HepG2 (cell line): ENCODE data around the gene MS4A6E. TPM values are rescaled to one million over a fixed set of nuclear protein-coding genes. Genes with fewer than 3 reads are reported as not detected.

Experiments used
- ATAC-seq: fragments of 200-7000 bp; cut with Tn5 transposase; 3 replicates; pipeline ENCODE4 v1.9.1; 2020; ENCODE audit warnings: mild to moderate bottlenecking, moderate library complexity
- BruUV-seq: library from RNA; stranded (reverse); fragments of 400-500 nt; replicated peaks from 2 replicates; lab custom pipeline; 2021; lab: Mats Ljungman, UMichigan
- CTCF ChIA-PET: fragments of 300-600 bp; formaldehyde crosslinking; extraction: SDS; loops from one replicate; lab custom pipeline; 2021; ENCODE audit warnings: low total read pairs, inconsistent platforms, low intra/inter-chr PET ratio; lab: Yijun Ruan, JAX
- POLR2A ChIA-PET: fragments of 350-600 bp; sonication (Branson Sonifier 250); formaldehyde crosslinking; loops from one replicate; lab custom pipeline; 2020; ENCODE audit warnings: antibody characterized with exemption, inconsistent platforms; lab: Yijun Ruan, JAX
- DNase-seq: peaks from one replicate; pipeline ENCODE4 v3.0.0-alpha.2; 2015; ENCODE audit warnings: low spot score
- FAIRE-seq: peaks from 3 replicates; lab custom pipeline; 2011; peaks lifted over from hg19 to GRCh38; lab: Jason Lieb, UNC
- H2AFZ ChIP-seq: one replicate; pipeline ENCODE4 v1.6.1; 2011; ENCODE audit warnings: low read length, inconsistent platforms
- H3K27ac ChIP-seq: fragments of 300-600 bp; 3 replicates; pipeline ENCODE4 v1.8.0; 2011; ENCODE audit warnings: mixed run types, mild to moderate bottlenecking, mixed read lengths, low read length, inconsistent platforms; ENCODE audit not compliant: insufficient read depth; ENCODE audit errors: extremely low read length
- H3K27me3 ChIP-seq, 2 experiments: fragments of 200-600 bp in 1 of 2; 2 replicates in 1 of 2; 3 replicates in 1 of 2; pipeline versions ENCODE4 v1.6.0 to v1.8.0; 2011; ENCODE audit warnings: low read length in 2 of 2, mild to moderate bottlenecking in 2 of 2, moderate library complexity in 2 of 2, inconsistent platforms in 1 of 2; ENCODE audit not compliant: insufficient read depth in 2 of 2, control insufficient read depth in 1 of 2
- H3K36me3 ChIP-seq, 2 experiments: fragments of 200-600 bp in 1 of 2; replicated peaks in 1 of 2; 2 replicates in 1 of 2; 3 replicates in 1 of 2; pipeline versions ENCODE4 v1.5.1 to v1.8.0; 2011; ENCODE audit warnings: low read length in 2 of 2, inconsistent platforms in 1 of 2; ENCODE audit not compliant: insufficient read depth in 2 of 2, control insufficient read depth in 1 of 2
- H3K4me1 ChIP-seq: 2 replicates; pipeline ENCODE4 v1.5.1; 2012; ENCODE audit warnings: low read length, inconsistent platforms; ENCODE audit not compliant: insufficient read depth
- H3K4me2 ChIP-seq: 2 replicates; pipeline ENCODE4 v1.6.0; 2011; ENCODE audit warnings: low read depth, low read length, inconsistent platforms
- H3K4me3 ChIP-seq, 3 experiments: fragments of 200-600 bp in 1 of 3; sonication (generic), shearing (Covaris generic) in 1 of 3; replicated peaks in 1 of 3; 2 replicates each; pipeline ENCODE4 v1.5.1; 2011 to 2016; ENCODE audit warnings: low read length in 3 of 3, inconsistent platforms in 2 of 3, low read depth in 2 of 3, mild to moderate bottlenecking in 2 of 3, control low read depth in 1 of 3, mixed read lengths in 1 of 3; ENCODE audit not compliant: insufficient read depth in 1 of 3
- H3K79me2 ChIP-seq: one replicate; pipeline ENCODE4 v1.6.1; 2011; ENCODE audit warnings: low read length, inconsistent platforms; ENCODE audit not compliant: insufficient read depth
- H3K9ac ChIP-seq: 2 replicates; pipeline ENCODE4 v1.6.0; 2011; ENCODE audit warnings: mild to moderate bottlenecking, low read depth, low read length, inconsistent platforms; ENCODE audit not compliant: insufficient read depth
- H3K9me3 ChIP-seq: 2 replicates; pipeline ENCODE4 v1.5.1; 2012; ENCODE audit warnings: mild to moderate bottlenecking, low read length
- H4K20me1 ChIP-seq: 2 replicates; pipeline ENCODE4 v1.6.0; 2011; ENCODE audit warnings: inconsistent platforms, mild to moderate bottlenecking, low read length, moderate library complexity; ENCODE audit not compliant: insufficient read depth
- ATF2 ChIP-seq: sonication (generic); formaldehyde crosslinking; IDR thresholded peaks from 2 replicates; pipeline ENCODE4 v1.4.0; 2020; ENCODE audit warnings: missing genetic modification reagents
- ESRRA ChIP-seq: sonication (generic); formaldehyde crosslinking; IDR thresholded peaks from 2 replicates; pipeline ENCODE4 v1.5.1; 2020; ENCODE audit warnings: mild to moderate bottlenecking, low read depth, missing genetic modification reagents
- GTF2F1 ChIP-seq: fragments of 150-350 bp; IDR thresholded peaks from 2 replicates; pipeline ENCODE4 v1.6.1; 2014; ENCODE audit warnings: low read length
- HDAC1 ChIP-seq: sonication (generic); formaldehyde crosslinking; IDR thresholded peaks from 2 replicates; pipeline ENCODE4 v1.5.1; 2020; ENCODE audit warnings: mild to moderate bottlenecking, missing genetic modification reagents
- IRF2 ChIP-seq: IDR thresholded peaks from 2 replicates; pipeline ENCODE4 v1.6.1; 2018; ENCODE audit warnings: missing genetic modification reagents, missing compliant biosample characterization
- PTBP1 ChIP-seq: fragments of 200-400 bp; formaldehyde crosslinking; IDR thresholded peaks from 2 replicates; pipeline ENCODE4 v1.6.1; 2018; ENCODE audit warnings: low read length, low read depth; ENCODE audit not compliant: poor library complexity, severe bottlenecking
- ZNF20 ChIP-seq: sonication (generic); formaldehyde crosslinking; IDR thresholded peaks from 2 replicates; pipeline ENCODE4 v1.4.0; 2020; ENCODE audit warnings: mild to moderate bottlenecking, moderate library complexity, missing genetic modification reagents
- ZNF235 ChIP-seq: sonication (generic); formaldehyde crosslinking; IDR thresholded peaks from 2 replicates; pipeline ENCODE4 v1.8.1; 2023; ENCODE audit warnings: mild to moderate bottlenecking, missing genetic modification reagents, borderline replicate concordance
- ZSCAN30 ChIP-seq: sonication (generic); formaldehyde crosslinking; IDR thresholded peaks from 2 replicates; pipeline ENCODE4 v1.5.0; 2020; ENCODE audit warnings: mild to moderate bottlenecking, missing genetic modification reagents
- WGBS: methylation state at CpG from one replicate; pipeline ENCODE4 v1.1.6; 2017; ENCODE audit warnings: low lambda C conversion rate; 5-methylcytosine and 5-hydroxymethylcytosine counted together
- in situ Hi-C: cut with HindIII; loops from 2 replicates; pipeline ENCODE4 v1.10.0; 2017; ENCODE audit warnings: low pct_unique_long_range_greater_than_20kb; ENCODE audit not compliant: extremely low pct_ligation_motif_present
- intact Hi-C: fragments of 100-400 bp; cut with micrococcal nuclease; formaldehyde crosslinking; loops from one replicate; pipeline ENCODE4 v1.10.0; 2022; ENCODE audit not compliant: unreplicated experiment
- polyA plus RNA-seq, 8 experiments: library from polyadenylated mRNA; depleted of rRNA in 3 of 8; stranded (reverse) in 7 of 8; unstranded in 1 of 8; fragments of >200 nt; fragmentation: Illumina TruSeq in 4 of 8; extraction: Trizol in 4 of 8; gene quantifications; 2 replicates each; pipeline versions ENCODE4 v1.2.1 to v1.2.3, GENCODE V29; 2011 to 2016; ENCODE audit warnings: low read depth in 4 of 8, missing spikeins in 1 of 8, mixed read lengths in 1 of 8; ENCODE audit not compliant: insufficient read depth in 1 of 8
- total RNA-seq, 5 experiments: library from RNA; depleted of rRNA; stranded (reverse); fragments of >200 nt; fragmentation: Illumina TruSeq; extraction: Trizol; gene quantifications; 2 replicates each; pipeline ENCODE4 v1.2.3, GENCODE V29; 2016; ENCODE audit warnings: low read depth in 1 of 5
- TF ChIP-seq, protein P1 (sequence below): sonication (generic); formaldehyde crosslinking; IDR thresholded peaks from 2 replicates; pipeline ENCODE4 v1.8.0; 2022; ENCODE audit warnings: missing genetic modification reagents, mild to moderate bottlenecking, inconsistent platforms, borderline replicate concordance

MS4A6E gene
- total and polyA plus RNA-seq, 2 of the 13 experiments (the other 11 are each of a cell fraction or from before 2014, with no cell fraction given), result not detected

- Histone ChIP-seq H3K4me3 (no peak overlapping the region), H3K4me1 (no peaks in the 10 kb centered on the region), H4K20me1 (no peaks in the 10 kb centered on the region), H3K36me3 (no peaks in the 10 kb centered on the region), H3K27me3 (peaks cover 0 to 6% of the 10 kb centered on the region in 2 experiments; a peak in 1 of 5 replicates), H2AFZ (no peak overlapping the region), H3K27ac (no peak overlapping the region), H3K79me2 (no peaks in the 10 kb centered on the region), H3K9me3 (no peaks in the 10 kb centered on the region), H3K4me2 (no peak overlapping the region), H3K9ac (no peak overlapping the region)
- FAIRE-seq, result no peak
- in situ Hi-C loops, result loop anchor here (10.0 to 25.0 kb wide), 2 partner anchors 65 to 137 kb away; partner anchors contain the start of gene MS4A12
- 8% methylated on average over 1 of the region's 1 CpG for WGBS
- no peak for DNase-seq
- ChIA-PET CTCF (no interaction called here), POLR2A (no interaction called here)
- TF ChIP-seq PTBP1, result no peak
- TF ChIP-seq, protein P1, sequence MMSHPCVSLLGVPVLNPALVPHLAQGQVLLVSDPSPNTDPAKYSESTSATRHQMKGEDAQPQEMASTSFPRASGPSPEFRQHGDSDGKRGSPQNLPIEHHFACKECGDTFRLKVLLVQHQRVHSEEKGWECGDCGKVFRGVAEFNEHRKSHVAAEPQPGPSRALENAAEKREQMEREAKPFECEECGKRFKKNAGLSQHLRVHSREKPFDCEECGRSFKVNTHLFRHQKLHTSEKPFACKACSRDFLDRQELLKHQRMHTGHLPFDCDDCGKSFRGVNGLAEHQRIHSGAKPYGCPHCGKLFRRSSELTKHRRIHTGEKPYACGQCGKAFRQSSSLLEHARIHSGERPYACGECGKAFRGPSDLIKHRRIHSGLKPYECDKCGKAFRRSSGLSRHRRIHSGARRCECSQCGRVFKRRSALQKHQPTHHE (CRISPR knock-in tag), result no peak
- intact Hi-C loops, result loop anchor here (5.0 kb wide), 1 partner anchor 83 kb away; no protein-coding TSS in a partner anchor
- no peak for ATAC-seq
- no TSS peak for BruUV-seq
These were observed 22.9 kb downstream of the MS4A6E start for GRCh38 chr11:60349990-60350389.

GRCh38 chr11:60357771-60358170, 30.7 kb downstream of the MS4A6E start:
- intact Hi-C loops (no loop called here), in situ Hi-C loops (loop anchor here (10.0 kb wide), 1 partner anchor 57 kb away; no protein-coding TSS in a partner anchor)
- H3K4me3 ChIP-seq, result no peak overlapping the region
- no peak for TF ChIP-seq HDAC1
- TF ChIP-seq GTF2F1, result no peak
- TF ChIP-seq ZNF20 (CRISPR knock-in tag), result no peak
- TF ChIP-seq ZNF235 (CRISPR knock-in tag), result no peak
- no peak for TF ChIP-seq ESRRA (CRISPR knock-in tag)
- TF ChIP-seq ATF2 (CRISPR knock-in tag), result no peak
- TF ChIP-seq ZSCAN30 (CRISPR knock-in tag), result no peak
- no peak for TF ChIP-seq IRF2 (CRISPR knock-in tag)
- H4K20me1 ChIP-seq, result no peaks in the 10 kb centered on the region
- H3K9ac ChIP-seq, result no peak overlapping the region
- H3K36me3 ChIP-seq, result no peaks in the 10 kb centered on the region
- H3K4me1 ChIP-seq, result no peaks in the 10 kb centered on the region
- no peak overlapping the region for H3K4me2 ChIP-seq
- DNase-seq, result no peak
- ATAC-seq, result no peak
- no peaks in the 10 kb centered on the region for H3K79me2 ChIP-seq
- H3K27me3 ChIP-seq, result no peaks in the 10 kb centered on the region
- no peak overlapping the region for H3K27ac ChIP-seq
- peaks cover 11% of the 10 kb centered on the region for H3K9me3 ChIP-seq
- no peak overlapping the region for H2AFZ ChIP-seq
- ChIA-PET CTCF (no interaction called here), POLR2A (no interaction called here)
- no TSS peak for BruUV-seq
- 0% methylated on average over 2 of the region's 2 CpGs for WGBS
- no peak for FAIRE-seq
